GM06990 (cell line): ENCODE measurements around the gene NOTCH1.

Source experiments
- DNase-seq: peaks from one replicate; pipeline ENCODE4 v3.0.0-alpha.2; 2011; ENCODE audit not compliant: insufficient read length; ENCODE audit errors: extremely low read depth
- H3K27me3 ChIP-seq: replicated peaks from 2 replicates; pipeline ENCODE4 v1.6.0; 2011; ENCODE audit warnings: low read length; ENCODE audit not compliant: control insufficient read depth, insufficient read depth
- H3K36me3 ChIP-seq: 2 replicates; pipeline ENCODE4 v1.5.1; 2011; ENCODE audit warnings: low read length; ENCODE audit not compliant: control insufficient read depth, insufficient read depth
- H3K4me3 ChIP-seq: replicated peaks from 2 replicates; pipeline ENCODE4 v1.5.1; 2011; ENCODE audit warnings: low read depth, mild to moderate bottlenecking, control low read depth, low read length
- TF ChIP-seq, protein P1 (sequence below): IDR thresholded peaks from 2 replicates; pipeline ENCODE4 v1.5.1; 2011; ENCODE audit warnings: low read length, control low read depth, mild to moderate bottlenecking, inconsistent platforms; ENCODE audit not compliant: insufficient read depth, poor library complexity, severe bottlenecking

The NOTCH1 gene

DNA sequence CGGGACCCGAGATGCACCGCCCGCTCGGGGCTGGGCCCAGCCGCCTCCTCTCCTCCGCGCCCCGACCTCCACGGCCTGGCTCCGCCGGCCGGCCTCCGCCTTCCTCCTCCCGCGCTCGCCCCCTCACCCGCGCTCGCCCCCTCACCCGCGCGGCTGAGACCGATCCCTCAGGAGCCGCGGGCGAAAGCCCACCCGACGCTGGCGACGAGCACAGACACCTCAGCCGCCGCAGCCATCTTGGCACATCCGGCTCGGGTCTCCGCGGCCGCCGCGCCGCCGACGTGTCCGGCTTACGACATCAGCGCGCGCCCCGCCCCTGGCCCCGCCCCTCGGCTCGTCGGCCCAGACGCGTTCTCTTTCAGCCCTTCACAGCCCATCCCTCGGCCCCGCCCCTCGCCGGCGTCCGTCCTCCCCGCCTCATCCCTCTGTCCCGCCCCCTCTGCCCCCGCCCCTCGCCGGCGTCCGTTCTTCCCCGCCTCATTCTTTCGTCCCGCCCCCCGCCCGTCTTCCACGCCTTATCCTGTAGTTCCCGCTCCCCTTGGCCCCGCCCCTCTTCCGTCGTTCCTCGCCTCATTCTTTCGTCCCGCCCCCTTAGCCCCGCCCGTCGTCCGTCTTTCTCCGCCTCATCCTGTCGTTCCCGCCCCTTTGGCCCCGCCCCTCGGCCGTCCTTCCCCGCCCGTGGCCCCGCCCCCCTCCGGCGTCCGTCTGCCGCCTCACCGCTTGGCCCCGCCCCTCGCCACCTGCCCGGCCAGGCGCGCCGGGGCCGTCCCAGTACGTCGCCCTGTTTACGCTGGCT lies 62.9 kb downstream of the NOTCH1 start, which contains the start of gene SEC16A:
TSS of gene SEC16A (minus strand) at position 248 of the 796 bp plus-strand sequence. CDS start 5,425 bp downstream, outside the sequence.
- peak; percentile 98 for DNase-seq
- H3K27me3 ChIP-seq: no peaks in the 10 kb centered on the region; the same call in 1 of the 2 replicates
- TF ChIP-seq, protein P1, sequence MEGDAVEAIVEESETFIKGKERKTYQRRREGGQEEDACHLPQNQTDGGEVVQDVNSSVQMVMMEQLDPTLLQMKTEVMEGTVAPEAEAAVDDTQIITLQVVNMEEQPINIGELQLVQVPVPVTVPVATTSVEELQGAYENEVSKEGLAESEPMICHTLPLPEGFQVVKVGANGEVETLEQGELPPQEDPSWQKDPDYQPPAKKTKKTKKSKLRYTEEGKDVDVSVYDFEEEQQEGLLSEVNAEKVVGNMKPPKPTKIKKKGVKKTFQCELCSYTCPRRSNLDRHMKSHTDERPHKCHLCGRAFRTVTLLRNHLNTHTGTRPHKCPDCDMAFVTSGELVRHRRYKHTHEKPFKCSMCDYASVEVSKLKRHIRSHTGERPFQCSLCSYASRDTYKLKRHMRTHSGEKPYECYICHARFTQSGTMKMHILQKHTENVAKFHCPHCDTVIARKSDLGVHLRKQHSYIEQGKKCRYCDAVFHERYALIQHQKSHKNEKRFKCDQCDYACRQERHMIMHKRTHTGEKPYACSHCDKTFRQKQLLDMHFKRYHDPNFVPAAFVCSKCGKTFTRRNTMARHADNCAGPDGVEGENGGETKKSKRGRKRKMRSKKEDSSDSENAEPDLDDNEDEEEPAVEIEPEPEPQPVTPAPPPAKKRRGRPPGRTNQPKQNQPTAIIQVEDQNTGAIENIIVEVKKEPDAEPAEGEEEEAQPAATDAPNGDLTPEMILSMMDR: no peak
- H3K4me3 ChIP-seq: peak within 1 kb of the TSS; percentile 83
- peaks cover 4% of the 10 kb centered on the region for H3K36me3 ChIP-seq

DNA sequence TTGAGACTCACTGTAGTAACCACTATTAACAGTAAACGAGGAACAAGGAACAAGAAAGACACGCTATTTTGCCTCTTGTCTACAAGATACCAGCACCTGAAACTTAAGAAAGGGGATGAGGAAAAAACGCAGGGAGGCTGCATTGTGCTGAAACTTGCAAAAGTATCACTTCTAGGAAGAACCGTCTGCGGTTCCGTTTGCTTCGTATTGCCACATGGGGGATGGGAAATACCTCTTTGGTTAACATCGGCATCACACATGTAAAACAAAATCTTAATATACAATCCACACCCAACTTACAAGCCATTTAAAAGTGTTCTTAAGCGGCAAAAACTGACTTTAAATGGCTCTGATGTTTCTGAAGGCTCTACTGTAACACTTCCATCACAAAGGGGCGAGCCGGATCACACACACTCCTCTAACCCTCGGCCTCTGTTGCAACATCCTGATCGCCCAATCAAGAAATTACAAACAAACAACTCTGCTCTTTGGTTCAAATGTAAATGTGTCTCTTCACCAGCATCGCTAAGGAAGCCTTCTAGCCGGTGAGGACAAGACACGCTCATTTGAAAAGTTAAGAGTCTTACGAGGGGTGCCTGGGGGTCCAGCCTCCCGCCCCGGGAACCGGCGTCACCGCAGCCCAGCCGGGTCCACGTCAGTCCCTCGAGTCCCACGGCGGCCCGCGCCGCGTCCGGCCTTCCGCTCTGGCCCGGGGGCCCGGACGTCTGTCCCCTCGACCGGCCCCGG lies 63.6 kb downstream of the NOTCH1 start:
- H3K4me3 ChIP-seq: peak overlapping the region; percentile 83
- TF ChIP-seq, protein P1: no peak
- no peak for DNase-seq
- H3K36me3 ChIP-seq: peaks cover 6% of the 10 kb centered on the region
- H3K27me3 ChIP-seq: no peaks in the 10 kb centered on the region; the same call in 1 of the 2 replicates

GRCh38 chr9:136481558-136481957 lies 64.3 kb downstream of the NOTCH1 start:
- Histone ChIP-seq H3K36me3 (peaks cover 12% of the 10 kb centered on the region), H3K27me3 (no peaks in the 10 kb centered on the region; the same call in 1 of the 2 replicates), H3K4me3 (peak overlapping the region; percentile 83)
- TF ChIP-seq, protein P1: no peak
- no peak for DNase-seq

DNA sequence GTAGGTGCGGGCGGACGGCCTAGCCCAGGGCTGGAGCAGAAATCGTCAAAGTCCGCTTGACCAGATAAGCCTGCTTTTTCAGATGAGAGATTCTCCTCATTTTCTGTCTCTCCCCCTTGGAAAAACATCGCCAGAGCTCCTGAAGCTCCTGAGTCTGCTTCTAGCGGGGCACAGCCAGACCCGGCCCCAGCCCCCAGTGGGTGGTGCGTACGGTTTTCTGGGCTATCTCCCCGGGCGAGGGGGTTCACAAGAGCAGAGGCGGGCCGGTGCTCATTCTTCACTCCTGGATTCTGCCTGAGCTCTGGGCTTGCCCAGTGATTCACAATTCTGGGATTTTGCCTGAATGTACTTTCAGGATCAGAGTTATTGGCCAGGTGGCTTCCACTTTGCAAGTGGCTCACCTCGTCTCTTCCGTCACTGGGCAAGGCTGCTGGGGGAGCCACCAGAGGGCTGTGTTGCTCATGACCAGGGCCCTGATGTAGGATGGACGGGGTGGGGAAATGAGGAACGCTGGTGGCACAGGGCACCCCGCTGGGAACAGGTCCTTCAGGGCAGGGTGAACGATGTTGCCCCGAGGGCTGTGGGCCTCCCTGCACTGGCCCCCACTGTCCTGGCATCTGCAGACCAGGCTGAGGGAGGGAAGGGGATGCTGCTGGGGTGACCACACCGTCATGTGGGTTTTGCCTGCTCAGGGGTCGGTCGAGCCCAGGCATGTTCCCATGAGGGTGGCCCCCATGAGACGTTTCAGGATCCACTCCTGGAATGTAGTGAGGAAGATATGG lies 69.3 kb downstream of the NOTCH1 start:
- peaks cover 48% of the 10 kb centered on the region for H3K36me3 ChIP-seq
- H3K27me3 ChIP-seq: no peaks in the 10 kb centered on the region
- DNase-seq: no peak
- TF ChIP-seq, protein P1: no peak
- H3K4me3 ChIP-seq: no peak overlapping the region

DNA sequence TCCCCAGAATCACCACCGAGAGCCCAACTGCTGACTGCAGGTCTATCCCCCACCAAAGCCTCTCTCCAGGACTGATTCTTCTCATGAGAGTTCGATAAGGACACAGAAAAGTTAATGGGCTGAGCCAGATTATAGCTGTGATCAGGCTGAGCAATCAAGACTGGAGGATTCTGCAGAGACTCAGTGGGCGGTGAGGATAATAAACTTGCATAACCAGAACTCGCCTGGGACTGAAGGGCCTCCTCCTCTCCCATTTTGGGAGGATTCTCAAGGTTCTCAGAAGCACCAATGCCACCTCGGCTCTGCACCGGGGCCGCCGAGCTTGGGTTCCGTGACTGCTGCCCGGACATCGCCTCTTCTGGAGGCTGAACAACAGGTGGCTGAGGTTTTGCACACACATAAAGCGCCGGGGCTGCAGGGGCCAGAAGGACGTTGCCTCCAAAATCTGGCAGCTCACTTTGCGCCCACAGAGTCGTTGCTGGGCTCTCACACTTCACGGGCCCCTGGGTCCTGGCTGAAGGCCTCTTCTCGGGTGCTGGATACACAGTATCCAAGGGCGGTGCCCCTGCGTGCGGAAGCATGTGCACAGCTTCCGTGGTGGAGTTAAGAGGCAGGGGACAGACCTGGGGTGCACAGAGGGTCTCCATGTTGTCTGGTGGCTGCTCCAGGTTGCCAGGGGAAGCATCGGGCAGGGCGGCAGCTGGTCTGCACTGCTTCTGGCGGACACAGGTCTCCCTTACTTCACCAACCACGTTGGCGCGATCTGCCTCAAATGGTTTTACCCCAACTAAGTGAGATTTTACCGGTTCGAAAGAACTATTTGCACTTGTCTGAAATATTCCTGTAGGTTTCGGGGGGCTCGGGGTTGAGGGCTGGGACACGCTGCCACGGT lies 70.6 kb downstream of the NOTCH1 start:
- no peak for DNase-seq
- peaks cover 57% of the 10 kb centered on the region for H3K36me3 ChIP-seq

More for the DNA sequence above, 70.6 kb downstream of the NOTCH1 start:
- TF ChIP-seq, protein P1: no peak
- Histone ChIP-seq H3K27me3 (no peaks in the 10 kb centered on the region), H3K4me3 (no peak overlapping the region)
